HepG2 (cell line): ENCODE measurements around the gene HMGCS2. TPM values are rescaled to one million over a fixed set of nuclear protein-coding genes. Genes with fewer than 3 reads are reported as not detected.

Source experiments
- CREB1 ChIP-seq, 2 experiments: fragments of 450-650 bp in 1 of 2; IDR thresholded peaks; 2 replicates each; pipeline ENCODE4 v1.6.1; 2016 to 2017; ENCODE audit warnings: control low read depth in 1 of 2, mild to moderate bottlenecking in 1 of 2, missing compliant biosample characterization in 1 of 2, missing genetic modification characterization in 1 of 2
- HHEX ChIP-seq: IDR thresholded peaks from 2 replicates; pipeline ENCODE4 v1.6.1; 2016; ENCODE audit warnings: control low read depth
- MEF2D ChIP-seq: sonication (generic); formaldehyde crosslinking; IDR thresholded peaks from 2 replicates; pipeline ENCODE4 v1.5.1; 2020; ENCODE audit warnings: mild to moderate bottlenecking, missing genetic modification reagents
- PITX1 ChIP-seq: sonication (generic); formaldehyde crosslinking; IDR thresholded peaks from 2 replicates; pipeline ENCODE4 v1.5.1; 2020; ENCODE audit warnings: mild to moderate bottlenecking, missing genetic modification reagents
- PPARG ChIP-seq: conservative IDR thresholded peaks from 2 replicates; pipeline ENCODE4 v1.6.1; 2016; ENCODE audit warnings: missing biosample characterization, missing genetic modification reagents
- RARA ChIP-seq: IDR thresholded peaks from 2 replicates; pipeline ENCODE4 v1.6.1; 2016; ENCODE audit warnings: missing genetic modification reagents, missing compliant biosample characterization
- RXRA ChIP-seq: sonication (generic); formaldehyde crosslinking; IDR thresholded peaks from 2 replicates; pipeline ENCODE4 v1.5.1; 2020; ENCODE audit warnings: missing genetic modification reagents
- TBX3 ChIP-seq: fragments of 450-650 bp; IDR thresholded peaks from 2 replicates; pipeline ENCODE4 v1.6.1; 2017; ENCODE audit warnings: antibody characterized with exemption, mild to moderate bottlenecking, inconsistent platforms, borderline replicate concordance
- USF2 ChIP-seq, 2 experiments: sonication (generic) in 1 of 2; formaldehyde crosslinking in 1 of 2; IDR thresholded peaks; 2 replicates each; pipeline versions ENCODE4 v1.5.1 to v1.6.1; 2011 to 2020; ENCODE audit warnings: borderline replicate concordance in 1 of 2, low read depth in 1 of 2, low read length in 1 of 2, mild to moderate bottlenecking in 1 of 2, missing genetic modification reagents in 1 of 2, moderate library complexity in 1 of 2
- ZBTB34 ChIP-seq: sonication (generic); formaldehyde crosslinking; IDR thresholded peaks from 2 replicates; pipeline ENCODE4 v1.8.0; 2022; ENCODE audit warnings: mild to moderate bottlenecking, missing genetic modification reagents
- ZFX ChIP-seq: sonication (generic); formaldehyde crosslinking; IDR thresholded peaks from 2 replicates; pipeline ENCODE4 v1.4.0; 2020; ENCODE audit warnings: mild to moderate bottlenecking, low read depth, missing genetic modification reagents, moderate library complexity
- ZMYM4 ChIP-seq: sonication (generic); formaldehyde crosslinking; IDR thresholded peaks from 2 replicates; pipeline ENCODE4 v1.8.1; 2023; ENCODE audit warnings: mild to moderate bottlenecking, missing genetic modification reagents
- ZNF205 ChIP-seq: IDR thresholded peaks from 2 replicates; pipeline ENCODE4 v1.6.1; 2018; ENCODE audit warnings: missing biosample characterization, missing genetic modification reagents
- ZNF563 ChIP-seq: sonication (generic); formaldehyde crosslinking; IDR thresholded peaks from 2 replicates; pipeline ENCODE4 v1.8.0; 2022; ENCODE audit warnings: mild to moderate bottlenecking, moderate library complexity, missing genetic modification reagents
- polyA plus RNA-seq, 8 experiments: library from polyadenylated mRNA; depleted of rRNA in 3 of 8; stranded (reverse) in 7 of 8; unstranded in 1 of 8; fragments of >200 nt; fragmentation: Illumina TruSeq in 4 of 8; extraction: Trizol in 4 of 8; gene quantifications; 2 replicates each; pipeline versions ENCODE4 v1.2.1 to v1.2.3, GENCODE V29; 2011 to 2016; ENCODE audit warnings: low read depth in 4 of 8, missing spikeins in 1 of 8, mixed read lengths in 1 of 8; ENCODE audit not compliant: insufficient read depth in 1 of 8
- total RNA-seq, 5 experiments: library from RNA; depleted of rRNA; stranded (reverse); fragments of >200 nt; fragmentation: Illumina TruSeq; extraction: Trizol; gene quantifications; 2 replicates each; pipeline ENCODE4 v1.2.3, GENCODE V29; 2016; ENCODE audit warnings: low read depth in 1 of 5
- TF ChIP-seq, protein P1 (sequence below): sonication (generic); formaldehyde crosslinking; IDR thresholded peaks from 2 replicates; pipeline ENCODE4 v1.5.0; 2020; ENCODE audit warnings: mild to moderate bottlenecking, missing genetic modification reagents, borderline replicate concordance
- TF ChIP-seq, protein P2 (sequence below): sonication (generic); IDR thresholded peaks from 2 replicates; pipeline ENCODE4 v1.6.1; 2016; ENCODE audit warnings: low read depth, borderline replicate concordance
- TF ChIP-seq, protein P3 (sequence below): sonication (generic); formaldehyde crosslinking; IDR thresholded peaks from 2 replicates; pipeline ENCODE4 v1.5.0; 2020; ENCODE audit warnings: mild to moderate bottlenecking, missing genetic modification reagents, moderate library complexity

The HMGCS2 gene
- total and polyA plus RNA-seq, 2 of the 13 experiments (the other 11 are each of a cell fraction or from before 2014, with no cell fraction given) = 0.44 to 1.5 TPM

DNA sequence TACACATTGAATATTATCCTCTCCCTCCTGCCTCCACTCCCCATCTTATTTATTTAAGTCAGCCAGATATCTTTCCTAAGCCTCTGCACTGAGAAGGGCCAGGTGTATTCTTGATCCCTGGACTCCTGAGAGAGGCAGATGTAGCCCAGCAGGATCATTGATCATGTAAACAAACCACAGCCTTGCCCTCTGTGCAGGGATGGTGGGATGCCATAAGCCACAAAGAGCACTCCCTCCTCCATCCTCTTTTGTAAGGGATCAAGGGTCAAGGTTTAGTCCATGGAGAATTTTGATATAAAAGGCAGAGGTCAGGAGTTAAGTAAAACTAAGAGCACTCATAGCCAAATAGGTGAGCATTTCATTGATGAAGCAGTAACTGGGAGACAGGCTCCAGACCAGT lies 39.7 kb downstream of the HMGCS2 start (continued):
- peak; percentile 79 for TF ChIP-seq RARA (CRISPR knock-in tag)
- TF ChIP-seq HHEX (CRISPR knock-in tag) = peak; percentile 44
- no peak for TF ChIP-seq USF2 (IDR thresholded peaks at IDR 0.05; ENCODE audit: low read depth, low read length)
- TF ChIP-seq USF2 (CRISPR knock-in tag; IDR thresholded peaks at IDR 0.05; ENCODE audit: borderline replicate concordance) = no peak
- TF ChIP-seq, protein P1, sequence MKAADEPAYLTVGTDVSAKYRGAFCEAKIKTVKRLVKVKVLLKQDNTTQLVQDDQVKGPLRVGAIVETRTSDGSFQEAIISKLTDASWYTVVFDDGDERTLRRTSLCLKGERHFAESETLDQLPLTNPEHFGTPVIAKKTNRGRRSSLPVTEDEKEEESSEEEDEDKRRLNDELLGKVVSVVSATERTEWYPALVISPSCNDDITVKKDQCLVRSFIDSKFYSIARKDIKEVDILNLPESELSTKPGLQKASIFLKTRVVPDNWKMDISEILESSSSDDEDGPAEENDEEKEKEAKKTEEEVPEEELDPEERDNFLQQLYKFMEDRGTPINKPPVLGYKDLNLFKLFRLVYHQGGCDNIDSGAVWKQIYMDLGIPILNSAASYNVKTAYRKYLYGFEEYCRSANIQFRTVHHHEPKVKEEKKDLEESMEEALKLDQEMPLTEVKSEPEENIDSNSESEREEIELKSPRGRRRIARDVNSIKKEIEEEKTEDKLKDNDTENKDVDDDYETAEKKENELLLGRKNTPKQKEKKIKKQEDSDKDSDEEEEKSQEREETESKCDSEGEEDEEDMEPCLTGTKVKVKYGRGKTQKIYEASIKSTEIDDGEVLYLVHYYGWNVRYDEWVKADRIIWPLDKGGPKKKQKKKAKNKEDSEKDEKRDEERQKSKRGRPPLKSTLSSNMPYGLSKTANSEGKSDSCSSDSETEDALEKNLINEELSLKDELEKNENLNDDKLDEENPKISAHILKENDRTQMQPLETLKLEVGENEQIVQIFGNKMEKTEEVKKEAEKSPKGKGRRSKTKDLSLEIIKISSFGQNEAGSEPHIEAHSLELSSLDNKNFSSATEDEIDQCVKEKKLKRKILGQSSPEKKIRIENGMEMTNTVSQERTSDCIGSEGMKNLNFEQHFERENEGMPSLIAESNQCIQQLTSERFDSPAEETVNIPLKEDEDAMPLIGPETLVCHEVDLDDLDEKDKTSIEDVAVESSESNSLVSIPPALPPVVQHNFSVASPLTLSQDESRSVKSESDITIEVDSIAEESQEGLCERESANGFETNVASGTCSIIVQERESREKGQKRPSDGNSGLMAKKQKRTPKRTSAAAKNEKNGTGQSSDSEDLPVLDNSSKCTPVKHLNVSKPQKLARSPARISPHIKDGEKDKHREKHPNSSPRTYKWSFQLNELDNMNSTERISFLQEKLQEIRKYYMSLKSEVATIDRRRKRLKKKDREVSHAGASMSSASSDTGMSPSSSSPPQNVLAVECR (CRISPR knock-in tag) = peak; percentile 59; the same call in 1 of the 2 replicates
- TF ChIP-seq ZNF205 (CRISPR knock-in tag) = 0 out of 2 replicates have a peak, but pooled peaks have one; percentile 38
- peak; percentile 90 for TF ChIP-seq PITX1 (CRISPR knock-in tag)
- no peak for TF ChIP-seq CREB1 (IDR thresholded peaks at IDR 0.05)
- TF ChIP-seq CREB1 (CRISPR knock-in tag; IDR thresholded peaks at IDR 0.05) = peak; percentile 58
- TF ChIP-seq RXRA (CRISPR knock-in tag) = peak; percentile 64; the same call in 1 of the 2 replicates
- peak; percentile 65; the same call in 1 of the 2 replicates for TF ChIP-seq ZBTB34 (CRISPR knock-in tag)
- TF ChIP-seq, protein P2, sequence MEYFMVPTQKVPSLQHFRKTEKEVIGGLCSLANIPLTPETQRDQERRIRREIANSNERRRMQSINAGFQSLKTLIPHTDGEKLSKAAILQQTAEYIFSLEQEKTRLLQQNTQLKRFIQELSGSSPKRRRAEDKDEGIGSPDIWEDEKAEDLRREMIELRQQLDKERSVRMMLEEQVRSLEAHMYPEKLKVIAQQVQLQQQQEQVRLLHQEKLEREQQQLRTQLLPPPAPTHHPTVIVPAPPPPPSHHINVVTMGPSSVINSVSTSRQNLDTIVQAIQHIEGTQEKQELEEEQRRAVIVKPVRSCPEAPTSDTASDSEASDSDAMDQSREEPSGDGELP = peak; percentile 39; the same call in 1 of the 2 replicates
- TF ChIP-seq ZFX = peak; percentile 33; the same call in 1 of the 2 replicates
- TF ChIP-seq, protein P3, sequence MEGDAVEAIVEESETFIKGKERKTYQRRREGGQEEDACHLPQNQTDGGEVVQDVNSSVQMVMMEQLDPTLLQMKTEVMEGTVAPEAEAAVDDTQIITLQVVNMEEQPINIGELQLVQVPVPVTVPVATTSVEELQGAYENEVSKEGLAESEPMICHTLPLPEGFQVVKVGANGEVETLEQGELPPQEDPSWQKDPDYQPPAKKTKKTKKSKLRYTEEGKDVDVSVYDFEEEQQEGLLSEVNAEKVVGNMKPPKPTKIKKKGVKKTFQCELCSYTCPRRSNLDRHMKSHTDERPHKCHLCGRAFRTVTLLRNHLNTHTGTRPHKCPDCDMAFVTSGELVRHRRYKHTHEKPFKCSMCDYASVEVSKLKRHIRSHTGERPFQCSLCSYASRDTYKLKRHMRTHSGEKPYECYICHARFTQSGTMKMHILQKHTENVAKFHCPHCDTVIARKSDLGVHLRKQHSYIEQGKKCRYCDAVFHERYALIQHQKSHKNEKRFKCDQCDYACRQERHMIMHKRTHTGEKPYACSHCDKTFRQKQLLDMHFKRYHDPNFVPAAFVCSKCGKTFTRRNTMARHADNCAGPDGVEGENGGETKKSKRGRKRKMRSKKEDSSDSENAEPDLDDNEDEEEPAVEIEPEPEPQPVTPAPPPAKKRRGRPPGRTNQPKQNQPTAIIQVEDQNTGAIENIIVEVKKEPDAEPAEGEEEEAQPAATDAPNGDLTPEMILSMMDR (CRISPR knock-in tag) = peak; percentile 5; the same call in 1 of the 2 replicates
- 0 out of 2 replicates have a peak, but pooled peaks have one; percentile 32 for TF ChIP-seq MEF2D
- TF ChIP-seq ZNF563 (CRISPR knock-in tag) = no peak
- peak; percentile 94 for TF ChIP-seq PPARG (CRISPR knock-in tag)
- peak; percentile 85 for TF ChIP-seq ZMYM4
- no peak for TF ChIP-seq TBX3
